GM15510 (cell line): ENCODE measurements around the gene TRIM59.

ENCODE experiments used
- POLR2A ChIP-seq: IDR thresholded peaks from 3 replicates; pipeline ENCODE4 v1.6.1; 2011; ENCODE audit warnings: borderline replicate concordance; ENCODE audit not compliant: insufficient read length; ENCODE audit errors: extremely low read depth

Gene TRIM59

DNA sequence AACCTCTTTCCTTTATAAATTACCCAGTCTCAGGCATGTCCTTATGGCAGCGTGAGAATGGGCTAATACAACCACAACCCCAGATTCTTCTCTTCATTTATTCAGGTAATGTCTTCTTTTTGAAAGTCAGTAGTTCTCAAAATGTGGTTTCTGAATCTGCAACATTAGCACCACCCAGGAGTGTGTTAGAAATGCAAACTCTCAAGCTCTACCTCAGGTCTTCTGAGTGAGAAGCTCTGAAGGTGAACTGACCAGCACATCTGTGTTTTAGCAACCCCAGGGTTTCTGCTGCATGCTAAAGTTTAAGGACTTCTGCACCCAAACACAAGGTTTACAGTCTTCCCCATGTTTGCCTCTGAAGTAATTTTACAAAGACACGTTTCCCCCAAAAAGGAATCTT lies 22.3 kb upstream of the TRIM59 start:
- TF ChIP-seq POLR2A, result no peak

DNA sequence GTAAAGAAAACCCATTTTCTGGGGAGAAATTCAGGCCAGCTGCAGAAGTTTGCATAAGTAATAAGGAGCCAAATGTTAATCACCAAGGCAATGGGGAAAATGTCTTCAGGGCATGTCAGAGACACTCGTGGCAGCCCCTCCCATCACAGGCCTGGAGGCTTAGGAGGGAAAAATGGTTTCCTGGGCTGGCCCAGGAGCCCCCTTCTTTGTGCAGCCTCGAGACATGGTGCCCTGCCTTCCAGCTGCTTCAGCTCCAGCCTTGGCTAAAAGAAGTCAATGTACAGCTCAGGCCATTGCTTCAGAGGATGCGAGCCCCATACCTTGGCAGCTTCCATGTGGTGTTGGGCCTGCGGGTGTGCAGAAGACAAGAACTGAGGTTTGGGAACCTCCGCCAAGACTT lies 20.6 kb upstream of the TRIM59 start:
- no peak for TF ChIP-seq POLR2A

GRCh38 chr3:160464971-160465370 lies 15.4 kb upstream of the TRIM59 start:
- no peak for TF ChIP-seq POLR2A

DNA sequence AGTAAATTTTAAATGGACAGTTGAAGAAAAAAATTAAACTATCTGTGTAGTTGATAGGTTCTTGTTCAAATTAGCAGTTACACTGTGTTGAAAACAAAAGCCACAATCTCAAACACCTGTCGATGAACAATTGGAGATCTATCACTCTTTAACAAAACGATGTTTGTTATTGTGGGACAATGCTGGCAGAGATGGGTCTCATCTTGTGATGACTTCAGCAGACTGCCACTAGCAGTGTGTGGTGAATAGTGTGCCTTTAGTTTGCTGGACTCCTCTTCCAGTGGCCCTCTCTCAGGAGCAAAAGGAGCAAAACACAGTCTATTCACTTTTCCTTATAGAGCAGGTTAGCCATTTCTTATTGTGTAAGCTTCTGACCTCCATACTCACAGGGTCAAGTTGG lies 14.7 kb upstream of the TRIM59 start:
- TF ChIP-seq POLR2A, result no peak

DNA sequence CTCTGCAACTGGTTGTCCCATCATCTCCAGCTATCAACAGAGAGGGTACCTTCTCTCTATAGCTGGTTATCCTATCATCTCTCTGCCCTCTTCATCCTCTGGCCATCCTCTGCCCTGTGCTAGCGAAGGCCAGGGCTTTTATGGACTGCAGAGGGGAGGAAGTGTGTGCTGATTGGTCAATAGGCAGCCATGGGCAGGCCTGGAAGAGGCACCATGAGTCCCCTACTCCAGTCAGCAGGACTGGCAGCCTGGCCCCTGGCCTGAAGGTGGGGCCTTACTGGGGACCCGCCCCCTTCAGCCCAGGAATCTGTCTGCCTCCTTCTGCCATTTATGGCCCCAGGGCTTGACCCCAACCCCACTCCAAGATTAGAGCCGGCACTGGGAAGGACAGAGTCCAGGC lies 10.4 kb upstream of the TRIM59 start:
- TF ChIP-seq POLR2A, result no peak

DNA sequence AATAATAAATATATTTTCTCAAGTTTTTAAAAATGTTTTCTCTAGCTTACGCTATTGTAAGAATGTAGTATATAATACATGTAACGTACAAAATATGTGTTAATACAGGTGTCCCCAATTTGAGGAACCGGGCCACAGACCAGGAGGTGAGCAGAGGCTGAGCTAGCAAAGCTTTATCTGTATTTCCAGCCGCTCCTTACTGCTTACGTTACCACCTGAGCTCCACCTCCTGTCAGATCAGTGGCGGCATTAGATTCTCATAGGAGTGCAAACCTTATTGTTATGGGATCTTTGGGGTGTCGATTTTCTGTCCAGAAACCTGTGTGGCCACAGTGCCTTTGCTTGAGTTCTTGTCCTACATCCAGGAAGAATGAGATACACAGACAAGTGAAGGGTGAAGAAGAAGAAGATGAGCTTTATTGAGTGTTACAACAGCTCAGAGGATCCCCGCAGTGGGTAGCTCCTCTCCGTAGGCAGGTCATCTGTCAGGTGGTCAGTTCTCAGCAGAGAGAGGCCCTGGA lies 9.9 kb upstream of the TRIM59 start:
- no peak for TF ChIP-seq POLR2A

DNA sequence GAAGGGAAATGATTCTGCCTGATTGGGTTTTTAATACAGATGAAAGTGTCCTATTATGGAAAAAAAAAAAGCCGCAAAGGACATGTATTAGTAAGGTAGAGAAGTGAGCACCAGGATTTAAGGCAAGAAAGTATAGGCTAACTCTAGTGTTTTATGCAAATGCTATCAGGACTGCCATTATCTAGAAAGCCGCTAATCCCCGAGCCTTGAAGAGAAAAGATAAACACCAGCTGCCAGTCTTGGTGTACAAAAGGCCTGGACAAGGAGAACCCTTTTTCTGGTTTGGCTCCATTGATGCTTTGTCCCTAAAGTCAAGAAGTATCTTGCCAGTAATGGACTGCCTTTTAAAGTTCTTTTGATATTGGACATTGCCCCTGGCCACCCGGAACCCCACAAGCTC lies 8.6 kb upstream of the TRIM59 start:
- no peak for TF ChIP-seq POLR2A

GRCh38 chr3:160455846-160456245 lies 6.3 kb upstream of the TRIM59 start:
- no peak for TF ChIP-seq POLR2A

DNA sequence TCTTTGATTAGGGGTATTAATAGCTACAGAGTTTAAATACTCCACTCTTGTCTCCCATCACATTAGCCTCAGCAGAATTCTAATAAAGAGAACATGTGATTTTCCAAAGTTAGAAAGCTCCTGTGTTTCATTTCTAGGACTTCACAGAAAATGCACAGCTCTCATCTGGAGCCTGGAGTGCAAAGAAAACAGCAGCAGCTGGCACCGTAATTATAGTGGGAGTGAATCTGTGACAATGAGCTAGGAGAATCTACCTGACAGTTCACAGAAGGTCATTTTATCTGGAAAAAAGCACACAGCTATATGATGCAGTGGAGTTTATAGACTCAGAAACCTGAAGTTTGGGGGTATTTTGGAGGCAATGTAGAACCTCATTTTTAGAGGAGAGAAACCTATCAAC lies 5.4 kb upstream of the TRIM59 start:
- no peak for TF ChIP-seq POLR2A

DNA sequence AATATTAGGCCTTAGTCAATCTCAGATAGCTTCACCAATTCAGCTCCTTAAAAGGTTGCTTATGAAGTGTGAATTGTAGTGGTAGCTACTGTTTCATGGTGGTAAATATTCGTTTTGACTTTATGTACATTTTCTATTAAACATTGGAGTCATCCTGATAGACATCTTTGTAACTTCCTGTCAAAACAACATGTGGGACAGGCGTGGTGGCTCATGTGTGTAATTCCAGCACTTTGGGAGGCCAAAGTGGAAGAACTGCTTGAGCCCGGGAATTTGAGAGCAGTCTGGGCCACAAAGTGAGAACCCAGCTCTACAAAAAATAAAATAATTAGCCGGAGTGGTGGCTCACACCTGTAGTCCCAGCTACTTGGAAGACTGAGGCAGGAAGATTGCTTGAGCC lies 2.0 kb upstream of the TRIM59 start:
- TF ChIP-seq POLR2A, result no peak

DNA sequence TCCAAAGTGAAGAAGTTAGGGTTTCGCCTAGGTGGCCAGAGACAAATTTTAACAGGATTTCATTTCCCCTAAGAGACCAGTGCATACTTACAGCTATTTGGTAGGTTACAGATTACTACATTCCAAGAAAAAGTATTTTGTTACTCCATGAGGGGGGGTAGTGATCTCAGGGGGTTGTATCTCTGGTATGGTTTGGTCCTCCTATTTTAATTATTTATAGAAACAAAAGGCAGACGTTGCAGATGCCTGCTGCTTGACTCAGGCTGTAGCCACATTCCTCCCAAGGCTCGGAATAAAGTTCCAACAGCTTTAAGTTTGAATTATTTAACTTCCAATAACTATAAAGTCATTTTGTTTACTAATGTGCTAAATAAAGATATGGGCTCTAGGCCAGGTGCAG lies 1.3 kb upstream of the TRIM59 start:
- TF ChIP-seq POLR2A, result no peak

- no peak for TF ChIP-seq POLR2A
These were observed 546 bp downstream of the TRIM59 start for GRCh38 chr3:160448845-160449635.

- no peak for TF ChIP-seq POLR2A
These were observed 2.0 kb downstream of the TRIM59 start for GRCh38 chr3:160447544-160447943.

GRCh38 chr3:160446522-160447056 lies 3.0 kb downstream of the TRIM59 start:
- TF ChIP-seq POLR2A, result no peak

GRCh38 chr3:160445854-160446253 lies 3.7 kb downstream of the TRIM59 start:
- no peak for TF ChIP-seq POLR2A

- no peak for TF ChIP-seq POLR2A
These were observed 5.2 kb downstream of the TRIM59 start for GRCh38 chr3:160444411-160444810.
